Retinal pigment epithelial cell (primary cell): Measurements from ENCODE around the gene MFSD8.
"Not testable (repeated sequence)": the region's sequence is repeated elsewhere in the genome, so short reads cannot be mapped to it uniquely, and the experiment has no call there.

Source experiments
- DNase-seq: peaks from one replicate; pipeline ENCODE4 v3.0.0-alpha.2; 2010; ENCODE audit warnings: low read depth
- H3K4me3 ChIP-seq: 2 replicates; pipeline ENCODE4 v1.5.1; 2011; ENCODE audit warnings: mild to moderate bottlenecking, low read length, control low read depth, moderate library complexity
- TF ChIP-seq, protein P1 (sequence below): conservative IDR thresholded peaks from 2 replicates; pipeline ENCODE4 v1.5.1; 2011; ENCODE audit warnings: low read depth, low read length, control low read depth, inconsistent platforms

MFSD8 gene

DNA sequence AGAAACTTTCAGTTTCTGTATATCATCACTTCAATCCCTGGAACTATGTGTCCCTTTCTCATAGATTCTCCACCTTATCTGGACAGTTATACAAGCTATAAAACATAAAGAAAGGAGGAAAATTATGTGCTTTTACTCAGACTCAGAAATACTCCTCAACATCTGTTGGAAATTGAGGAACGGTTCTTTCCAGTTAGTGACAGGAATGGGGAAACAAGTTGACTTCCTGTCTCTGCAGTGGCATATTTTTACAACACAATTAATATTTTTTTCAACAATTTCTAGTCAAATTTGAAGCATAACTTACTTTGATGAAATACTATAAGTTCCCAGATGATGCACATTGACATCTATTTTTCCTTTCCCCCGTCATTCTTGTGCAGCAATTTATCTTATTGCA lies 28.2 kb upstream of the MFSD8 start:
- no peak overlapping the region for H3K4me3 ChIP-seq
- TF ChIP-seq, protein P1, sequence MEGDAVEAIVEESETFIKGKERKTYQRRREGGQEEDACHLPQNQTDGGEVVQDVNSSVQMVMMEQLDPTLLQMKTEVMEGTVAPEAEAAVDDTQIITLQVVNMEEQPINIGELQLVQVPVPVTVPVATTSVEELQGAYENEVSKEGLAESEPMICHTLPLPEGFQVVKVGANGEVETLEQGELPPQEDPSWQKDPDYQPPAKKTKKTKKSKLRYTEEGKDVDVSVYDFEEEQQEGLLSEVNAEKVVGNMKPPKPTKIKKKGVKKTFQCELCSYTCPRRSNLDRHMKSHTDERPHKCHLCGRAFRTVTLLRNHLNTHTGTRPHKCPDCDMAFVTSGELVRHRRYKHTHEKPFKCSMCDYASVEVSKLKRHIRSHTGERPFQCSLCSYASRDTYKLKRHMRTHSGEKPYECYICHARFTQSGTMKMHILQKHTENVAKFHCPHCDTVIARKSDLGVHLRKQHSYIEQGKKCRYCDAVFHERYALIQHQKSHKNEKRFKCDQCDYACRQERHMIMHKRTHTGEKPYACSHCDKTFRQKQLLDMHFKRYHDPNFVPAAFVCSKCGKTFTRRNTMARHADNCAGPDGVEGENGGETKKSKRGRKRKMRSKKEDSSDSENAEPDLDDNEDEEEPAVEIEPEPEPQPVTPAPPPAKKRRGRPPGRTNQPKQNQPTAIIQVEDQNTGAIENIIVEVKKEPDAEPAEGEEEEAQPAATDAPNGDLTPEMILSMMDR: no peak
- DNase-seq: no peak

DNA sequence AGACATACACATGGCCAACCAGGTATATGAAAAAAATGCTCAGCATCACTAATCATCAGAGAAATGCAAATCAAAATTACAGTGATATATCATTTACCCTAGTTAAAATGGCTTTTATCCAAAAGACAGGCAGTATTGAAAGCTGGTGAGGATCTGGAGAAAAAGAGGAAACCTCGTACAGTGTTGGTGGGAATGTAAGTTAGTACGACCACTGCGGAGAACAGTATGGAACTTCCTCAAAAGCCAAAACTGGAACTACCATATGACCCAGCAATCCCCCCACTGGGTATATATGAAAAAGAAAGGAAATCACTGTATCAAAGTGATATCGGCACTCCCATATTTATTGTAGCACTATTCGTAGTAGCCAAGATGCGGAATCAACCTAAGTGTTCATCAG lies 23.7 kb upstream of the MFSD8 start:
- TF ChIP-seq, protein P1: no peak
- no peak overlapping the region for H3K4me3 ChIP-seq
- DNase-seq: no peak

DNA sequence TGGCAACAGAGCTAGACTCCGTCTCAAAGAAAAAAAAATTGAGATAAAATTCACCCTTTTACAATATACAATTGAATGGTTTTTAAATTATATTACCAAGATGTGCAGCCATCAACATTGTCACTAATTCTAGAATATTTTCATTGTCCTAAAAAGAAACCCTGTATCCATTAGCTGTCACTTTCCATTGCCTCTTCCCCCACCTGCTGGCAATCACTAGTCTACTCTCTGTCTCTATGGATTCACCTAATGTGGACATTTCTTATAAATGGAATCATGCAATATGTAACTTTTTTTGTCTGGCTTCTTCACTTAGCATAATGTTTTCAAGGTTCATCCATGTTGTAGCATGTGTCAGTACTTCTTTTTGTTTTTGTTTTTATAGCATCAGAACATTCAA lies 21.0 kb upstream of the MFSD8 start:
- DNase-seq: no peak
- no peak overlapping the region for H3K4me3 ChIP-seq
- TF ChIP-seq, protein P1: no peak

DNA sequence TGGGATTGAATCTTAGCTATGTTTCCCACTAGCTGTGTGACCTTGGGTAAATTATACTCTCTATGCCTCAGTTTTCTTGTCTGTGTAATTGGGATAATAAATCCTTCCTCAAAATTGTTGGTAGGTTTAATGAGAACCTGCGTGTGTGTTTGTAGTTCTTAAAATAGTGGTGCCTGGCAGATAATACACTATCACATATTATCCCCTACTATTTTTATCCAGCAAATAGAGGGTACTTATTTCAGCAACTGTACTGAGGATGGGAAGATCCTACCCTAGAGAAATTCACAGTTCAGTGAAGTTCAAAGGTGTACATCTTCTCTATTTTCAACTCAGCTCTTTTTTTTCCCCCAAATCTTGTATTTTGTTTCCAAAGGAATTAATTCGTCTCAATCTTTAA lies 17.5 kb upstream of the MFSD8 start:
- TF ChIP-seq, protein P1: no peak
- no peak for DNase-seq
- H3K4me3 ChIP-seq: no peak overlapping the region

DNA sequence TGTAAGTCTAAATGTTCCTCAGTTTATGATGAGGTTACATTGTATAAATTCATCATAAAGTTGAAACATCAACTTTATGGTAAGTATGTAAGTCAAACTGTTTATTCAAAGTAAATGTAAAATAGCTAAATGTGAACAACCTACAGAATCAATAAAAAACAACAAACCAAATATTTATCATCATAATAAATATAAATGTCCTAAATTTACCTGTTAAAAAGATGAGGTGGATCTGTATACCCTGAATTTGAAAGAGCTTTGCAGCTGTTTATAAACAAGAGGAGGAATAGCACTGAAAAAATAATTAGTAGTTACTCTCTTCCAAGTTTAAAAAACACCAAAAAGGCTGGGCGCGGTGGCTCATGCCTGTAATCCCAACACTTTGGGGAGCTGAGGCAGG lies 14.0 kb upstream of the MFSD8 start:
- no peak for DNase-seq

DNA sequence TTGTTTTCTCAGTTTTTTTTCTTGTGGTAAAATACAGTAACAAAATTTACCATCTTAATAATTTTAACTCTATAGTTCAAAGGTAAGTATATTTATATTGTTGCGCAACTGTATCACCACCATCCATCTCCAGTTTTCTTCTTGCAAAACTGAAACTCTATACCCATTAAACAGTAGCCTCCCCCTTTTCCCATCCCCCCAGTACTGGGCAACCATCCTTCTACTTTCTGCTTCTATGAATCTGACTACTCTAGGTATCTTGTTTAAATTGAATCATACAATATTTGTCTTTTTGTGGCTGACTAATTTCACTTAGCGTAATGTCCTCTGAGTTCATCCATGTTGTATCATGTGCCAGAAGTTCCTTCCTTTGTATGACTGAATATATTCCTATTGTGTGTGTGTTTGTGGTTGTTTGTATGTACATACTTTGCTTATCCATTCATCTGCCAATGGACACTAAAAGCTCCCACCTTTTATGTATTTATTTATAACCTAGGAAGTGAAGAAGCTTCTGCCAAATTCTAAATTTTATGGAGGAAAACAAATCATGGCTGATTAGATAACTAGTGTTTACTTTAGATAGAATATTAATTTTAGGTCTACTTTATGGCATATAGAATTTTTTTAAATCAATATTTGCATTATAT lies 10.3 kb upstream of the MFSD8 start:
- DNase-seq: no peak
- TF ChIP-seq, protein P1: no peak
- no peak overlapping the region for H3K4me3 ChIP-seq

More for the DNA sequence above, 14.0 kb upstream of the MFSD8 start:
- H3K4me3 ChIP-seq: no peak overlapping the region
- TF ChIP-seq, protein P1: no peak

DNA sequence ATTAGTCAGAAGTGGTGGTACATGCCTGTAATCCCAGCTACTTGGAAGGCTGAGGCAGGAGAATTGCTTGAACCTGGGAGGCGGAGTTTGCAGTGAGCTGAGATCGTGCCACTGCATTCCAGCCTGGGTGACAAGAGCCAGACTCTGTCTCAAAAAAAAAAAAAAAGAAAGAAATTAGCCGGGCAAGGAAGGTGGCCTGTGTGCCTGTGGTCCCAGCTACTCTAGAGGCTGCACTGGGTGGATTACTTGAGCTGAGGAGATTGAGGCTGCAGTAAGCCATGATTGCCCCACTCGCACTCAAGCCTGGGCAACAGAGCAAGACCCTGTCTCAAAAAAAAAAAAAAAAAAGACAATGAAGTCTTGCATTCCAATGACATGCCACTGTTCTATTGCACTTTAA lies 6.0 kb upstream of the MFSD8 start:
- DNase-seq, H3K4me3 ChIP-seq: not testable (repeated sequence)
